Activated CD4-positive, alpha-beta T cell treated with anti-CD3 and anti-CD28 coated beads for 1 hour (primary cell): Measurements from ENCODE around the gene NDE1.

Experiments
- DNase-seq: peaks from one replicate; pipeline ENCODE4 v3.0.0-alpha.2; 2020

Gene NDE1

DNA sequence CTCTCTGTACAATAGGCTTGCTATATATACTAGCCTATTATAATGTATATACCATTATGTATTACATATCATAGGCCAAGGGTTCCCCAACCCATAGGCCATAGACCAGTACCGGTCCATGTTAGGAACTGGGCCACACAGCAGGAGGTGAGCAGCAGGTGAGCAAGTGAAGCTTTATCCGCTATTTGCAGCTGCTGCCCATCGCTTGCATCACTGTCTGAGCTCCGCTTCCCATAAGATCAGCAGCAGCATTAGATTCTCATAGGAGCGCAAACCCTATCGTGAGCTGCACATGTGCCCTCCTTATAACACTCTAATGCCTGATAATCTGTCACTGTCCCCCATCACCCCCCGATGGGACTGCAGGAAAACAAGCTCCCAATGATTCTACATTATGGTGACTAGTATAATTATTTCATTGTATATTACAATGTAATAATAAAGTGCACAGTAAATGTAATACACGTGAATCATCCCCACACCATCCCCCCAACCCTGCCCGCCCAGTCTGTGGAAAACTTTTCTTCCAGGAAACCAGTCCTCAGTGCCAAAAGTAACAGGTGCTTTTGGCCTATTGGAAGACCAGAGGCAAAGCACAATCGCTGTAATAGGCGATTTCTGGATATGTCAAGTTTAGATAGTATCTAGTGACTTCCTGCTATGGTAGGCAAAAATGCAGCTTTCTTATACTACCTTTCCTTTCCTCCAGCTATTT lies 122.7 kb downstream of the NDE1 start:
- DNase-seq, result no peak

DNA sequence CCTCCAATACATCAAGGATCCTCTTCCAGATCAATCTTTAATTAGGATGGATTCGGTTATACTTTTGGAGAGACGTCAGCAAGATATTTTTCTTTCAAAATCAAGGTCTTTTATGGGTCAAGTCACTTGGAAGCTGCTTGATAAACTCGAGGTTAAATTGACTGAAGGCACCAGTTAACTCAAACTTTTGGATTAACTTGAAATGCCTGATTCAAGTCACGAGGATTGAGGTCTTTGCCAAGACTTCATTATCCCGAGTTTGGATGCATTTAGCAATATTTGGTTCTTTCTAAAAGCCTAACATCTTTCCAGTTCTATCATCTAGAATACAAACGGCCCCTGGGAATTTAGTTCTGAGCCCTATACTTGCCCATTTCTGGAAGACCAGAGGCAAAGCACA lies 123.9 kb downstream of the NDE1 start:
- DNase-seq, result no peak

DNA sequence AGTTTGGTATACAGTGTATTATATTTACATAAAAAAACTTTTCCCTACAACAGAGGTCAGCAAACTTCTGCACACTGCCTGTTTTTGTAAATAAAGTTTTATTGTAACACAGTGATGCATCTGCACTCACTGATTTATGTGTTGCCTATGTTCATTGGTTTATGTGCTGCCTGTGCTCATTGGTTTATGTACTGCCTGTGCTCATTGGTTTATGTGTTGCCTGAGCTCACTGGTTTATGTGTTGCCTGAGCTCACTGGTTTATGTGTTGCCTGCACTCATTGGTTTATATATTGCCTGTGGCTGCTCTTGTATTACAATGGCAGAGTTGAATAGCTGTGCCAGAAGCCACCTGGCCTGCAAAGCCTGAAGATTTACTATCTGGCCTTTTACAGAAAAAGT lies 125.2 kb downstream of the NDE1 start:
- DNase-seq, result no peak

DNA sequence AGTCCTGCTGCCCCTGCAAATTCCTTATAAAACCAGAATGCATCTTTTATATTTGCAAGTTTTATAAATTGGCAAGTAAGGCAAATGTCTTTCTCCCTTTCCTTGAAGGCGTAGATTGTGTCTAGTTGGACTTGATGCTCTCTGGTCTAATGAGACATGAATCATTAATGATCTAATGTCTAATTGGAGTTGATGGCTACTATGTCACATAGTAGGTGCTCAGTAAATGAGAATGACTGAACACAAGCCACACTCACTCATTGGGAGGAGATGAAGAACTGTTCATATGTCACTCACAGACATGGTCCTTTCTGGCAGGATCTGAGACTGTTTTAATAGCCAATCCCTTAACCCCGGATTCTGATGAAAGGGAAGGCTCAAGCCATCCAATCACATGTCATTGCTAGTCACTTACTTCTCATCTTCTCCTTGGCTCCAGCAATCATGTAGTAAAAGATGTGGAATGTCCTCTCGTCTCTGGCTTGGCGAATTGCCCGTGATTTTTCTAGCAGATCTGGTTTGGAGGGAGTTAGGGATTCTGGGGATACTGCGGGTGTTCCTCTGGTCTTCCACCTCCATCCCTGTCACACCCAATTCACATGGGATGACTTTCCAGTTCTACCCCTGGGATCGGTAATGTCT lies 125.7 kb downstream of the NDE1 start:
- no peak for DNase-seq
